Heart left ventricle (tissue), 16 donors: ENCODE data around the gene SND1. TPM values are rescaled to one million over a fixed set of nuclear protein-coding genes. Genes with fewer than 3 reads are reported as not detected.

Experiments
- ATAC-seq, 4 donors: fragments of 200-7000 bp; cut with Tn5 transposase; one replicate each; pipeline ENCODE4 v1.9.1; 2020 to 2022; ENCODE audit warnings: moderate library complexity in 4 of 4, mild to moderate bottlenecking in 3 of 4, moderate number of reproducible peaks in 1 of 4
- DNase-seq, 5 donors: peaks; one replicate each; pipeline ENCODE4 v3.0.0-alpha.2; 2020
- H3K27ac ChIP-seq, 12 donors: fragments of 200-600 bp; sonication (generic) in 4 of 12; one replicate each; pipeline versions ENCODE4 v1.5.0 to v1.8.0; 2016 to 2022; ENCODE audit warnings: mild to moderate bottlenecking in 2 of 12
- H3K27me3 ChIP-seq, 9 donors: fragments of 200-600 bp; sonication (generic) in 2 of 9; one replicate each; pipeline versions ENCODE4 v1.5.1 to v1.8.0; 2016 to 2022; ENCODE audit warnings: mild to moderate bottlenecking in 3 of 9
- H3K36me3 ChIP-seq, 9 donors: fragments of 200-600 bp; sonication (generic) in 2 of 9; one replicate each; pipeline versions ENCODE4 v1.5.0 to v1.8.0; 2018 to 2022; ENCODE audit warnings: mild to moderate bottlenecking in 2 of 9
- H3K4me1 ChIP-seq, 12 donors: fragments of 200-600 bp; sonication (generic) in 4 of 12; one replicate each; pipeline versions ENCODE4 v1.5.0 to v1.8.0; 2016 to 2022; ENCODE audit warnings: mild to moderate bottlenecking in 3 of 12
- H3K4me3 ChIP-seq, 12 donors: fragments of 200-600 bp; sonication (generic) in 4 of 12; one replicate each; pipeline versions ENCODE4 v1.5.0 to v1.8.0; 2017 to 2022; ENCODE audit warnings: mild to moderate bottlenecking in 9 of 12, moderate library complexity in 4 of 12
- H3K9me3 ChIP-seq, 12 donors: fragments of 200-600 bp; sonication (generic) in 4 of 12; one replicate each; pipeline versions ENCODE4 v1.5.0 to v1.8.0; 2016 to 2022; ENCODE audit warnings: mild to moderate bottlenecking in 1 of 12
- CTCF ChIP-seq, 12 donors: fragments of 200-600 bp; sonication (generic) in 4 of 12; IDR thresholded peaks; one replicate each; pipeline versions ENCODE4 v1.5.0 to v1.8.0; 2018 to 2022; ENCODE audit warnings: antibody characterized with exemption in 12 of 12, mild to moderate bottlenecking in 5 of 12
- POLR2A ChIP-seq, 2 donors: fragments of 450-650 bp; IDR thresholded peaks; one replicate each; pipeline ENCODE4 v1.6.1; 2017; ENCODE audit warnings: antibody characterized with exemption in 2 of 2, mild to moderate bottlenecking in 2 of 2, moderate library complexity in 2 of 2
- WGBS, 4 donors: extraction: QIAGEN DNeasy Blood & Tissue Kit in 2 of 4; methylation state at CpG; one replicate each; pipeline versions ENCODE4 v1.1.5 to v1.1.7; 2013 to 2018; 5-methylcytosine and 5-hydroxymethylcytosine counted together
- intact Hi-C, 10 donors: fragments of 100-400 bp; cut with DNase I; formaldehyde crosslinking; loops; one replicate each; pipeline versions ENCODE4 v1.11.1 to v1.14.2; 2022
- polyA plus RNA-seq, 2 donors: library from polyadenylated mRNA; stranded (reverse); fragments of 200-250 nt; gene quantifications; one replicate each; pipeline ENCODE4 v1.2.3, GENCODE V29; 2013
- total RNA-seq, 9 donors: library from RNA; depleted of rRNA in 2 of 9; stranded (reverse); fragments of >200 nt in 2 of 9; fragmentation: NEBNext Ultra II Directional in 3 of 9; extraction: Animal tissue kit (Norgen Biotek cat#: 25700) in 3 of 9; gene quantifications; one replicate each; pipeline versions ENCODE4 v1.1.0 to v1.2.4, GENCODE V29; 2016 to 2023
- donor health status: ischemic (EF 13 %, LVEDD 7.1; RV severe dilation, severe dysfunction).
- donor health status: healthy with polysubstance abuse.
- donor health status: DM: no; HTN: yes; CAD: no.
- donor health status: DM: no; HTN: no; CAD: no.
- donor health status: ischemic (EF 25% LVEDD 6.9; RV normal size, moderate dysfunction).
- donor health status: ischemic (EF 25% LVEDD 5.7; RV mildly dilated, moderate dysfunction).
- donor health status: healthy.
- donor health status: DM: yes; HTN: yes; CAD: no.
- donor health status: ischemic (EF 35%, LVEDD 5.7; RV mildly dilated, moderate dysfunction).
- donor health status: nonischemic (EF 11% LVEDD 7.7; RV severe dilation, severe dysfunction).
- donor health status: DM: yes; HTN: yes; CAD: no.
- donor health status: PGD.
- donor health status: ischemic (EF 29% LVEDD 5.4; RV normal size, mild dysfunction).
- donor health status: nonischemic (EF 23%, LVEDD 6.1; RV moderate dilation, normal function).

The SND1 gene
- total and polyA plus RNA-seq, 11 donors, result 45.6 to 115 (median 76.3) TPM

- ATAC-seq, result no peak
- peaks cover 0 to 6% (median under 1%) of the 10 kb centered on the region in 12 donors for H3K4me1 ChIP-seq
- H3K9me3 ChIP-seq, result no peaks in the 10 kb centered on the region
- TF ChIP-seq CTCF (IDR thresholded peaks at IDR 0.05) (no peak), POLR2A (IDR thresholded peaks at IDR 0.05) (no peak)
- 95 to 99% (median 96%) methylated on average over 8 of the region's 8 CpGs for WGBS, 4 donors
- DNase-seq, result no peak
- intact Hi-C loops, result no loop called here
- H3K4me3 ChIP-seq, result no peak overlapping the region
- peaks cover 0 to 11% (median 0%) of the 10 kb centered on the region in 9 donors for H3K36me3 ChIP-seq
- no peak overlapping the region for H3K27ac ChIP-seq
- no peaks in the 10 kb centered on the region for H3K27me3 ChIP-seq
Observed at GRCh38 chr7:128069373-128070364, 417.7 kb downstream of the SND1 start.

GRCh38 chr7:128071376-128071775 lies 419.4 kb downstream of the SND1 start:
- no peak for TF ChIP-seq POLR2A (IDR thresholded peaks at IDR 0.05)
- no peak for TF ChIP-seq CTCF (IDR thresholded peaks at IDR 0.05)
- no peak for DNase-seq
- 92 to 97% (median 95%) methylated on average over 6 of the region's 6 CpGs for WGBS, 4 donors
- no peaks in the 10 kb centered on the region for H3K9me3 ChIP-seq
- no peaks in the 10 kb centered on the region for H3K27me3 ChIP-seq
- no peak for ATAC-seq
- H3K27ac ChIP-seq, result no peak overlapping the region
- intact Hi-C loops, result no loop called here
- peaks cover 0 to 13% (median 0%) of the 10 kb centered on the region in 9 donors for H3K36me3 ChIP-seq
- H3K4me3 ChIP-seq, result no peak overlapping the region
- H3K4me1 ChIP-seq, result peaks cover 0 to 22% (median 9%) of the 10 kb centered on the region in 12 donors

- Histone ChIP-seq H3K9me3 (no peaks in the 10 kb centered on the region), H3K27me3 (no peaks in the 10 kb centered on the region), H3K36me3 (peaks cover 0 to 13% (median 0%) of the 10 kb centered on the region in 9 donors), H3K4me3 (no peak overlapping the region), H3K27ac (no peak overlapping the region), H3K4me1 (peaks cover 0 to 26% (median 11%) of the 10 kb centered on the region in 12 donors)
- DNase-seq (no peak), ATAC-seq (no peak)
- intact Hi-C loops, result no loop called here
- WGBS, 4 donors, result 82 to 89% (median 85%) methylated on average over 3 to 11 of the region's 11 CpGs
- TF ChIP-seq CTCF (IDR thresholded peaks at IDR 0.05) (no peak), POLR2A (IDR thresholded peaks at IDR 0.05) (no peak)
Observed at GRCh38 chr7:128071801-128072200, 419.8 kb downstream of the SND1 start.

GRCh38 chr7:128073671-128074310 lies 421.8 kb downstream of the SND1 start:
- H3K4me1 ChIP-seq, result peaks cover 0 to 33% (median 15%) of the 10 kb centered on the region in 12 donors
- no peak for ATAC-seq
- no peak for DNase-seq
- intact Hi-C loops, result no loop called here
- no peaks in the 10 kb centered on the region for H3K27me3 ChIP-seq
- TF ChIP-seq CTCF (IDR thresholded peaks at IDR 0.05), result no peak
- TF ChIP-seq POLR2A (IDR thresholded peaks at IDR 0.05), result no peak
- WGBS, 4 donors, result 85 to 90% (median 87%) methylated on average over 15 of the region's 15 CpGs
- H3K4me3 ChIP-seq, result no peak overlapping the region
- H3K9me3 ChIP-seq, result no peaks in the 10 kb centered on the region
- H3K27ac ChIP-seq, result no peak overlapping the region
- H3K36me3 ChIP-seq, result peaks cover 0 to 27% (median 6%) of the 10 kb centered on the region in 9 donors
